ENCODE measurements around the gene SEC23A.
"Not testable (repeated sequence)": the region's sequence is repeated elsewhere in the genome, so short reads cannot be mapped to it uniquely, and the experiment has no call there.

SEC23A gene

GRCh38 chr14:39102969-39103957 is at the start of gene SEC23A:
TSS of gene SEC23A (minus strand) at chr14:39103235. CDS start at chr14:39096118, 7,117 bp downstream.
- peak; percentile 26 for DNase-seq

DNA sequence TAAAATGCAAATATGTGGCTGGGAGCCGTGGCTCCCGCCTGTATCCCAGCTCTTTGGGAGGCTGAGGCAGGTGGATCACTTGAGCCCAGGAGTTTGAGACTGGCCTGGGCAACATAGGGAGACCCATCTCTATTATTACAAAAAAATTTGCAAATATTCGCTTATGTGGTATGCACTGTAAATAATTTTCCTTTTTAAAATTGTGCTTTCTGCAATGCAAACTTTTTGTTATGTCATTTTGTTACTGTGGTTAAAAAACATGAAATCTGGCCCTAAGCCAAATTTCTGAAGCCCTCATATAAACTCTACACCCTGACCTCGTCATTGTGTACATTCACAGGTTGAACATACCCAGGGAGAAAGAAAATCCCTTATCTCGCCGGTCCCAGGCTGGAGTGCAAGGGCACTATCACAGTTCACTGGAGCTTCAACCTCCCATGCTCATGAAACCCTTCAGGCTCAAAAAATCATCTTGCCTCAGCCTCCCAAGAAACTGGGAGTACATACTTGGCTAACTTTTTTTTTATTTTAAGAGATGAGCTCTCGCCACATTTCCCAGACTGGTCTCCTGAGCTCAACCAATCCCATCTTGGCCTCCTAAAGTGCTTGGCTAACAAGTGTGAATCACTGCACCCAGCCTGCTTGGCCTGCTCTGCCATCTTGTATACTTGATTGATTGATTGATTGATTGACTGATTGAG is 42.4 kb upstream of the SEC23A start:
- no peak for DNase-seq

DNA sequence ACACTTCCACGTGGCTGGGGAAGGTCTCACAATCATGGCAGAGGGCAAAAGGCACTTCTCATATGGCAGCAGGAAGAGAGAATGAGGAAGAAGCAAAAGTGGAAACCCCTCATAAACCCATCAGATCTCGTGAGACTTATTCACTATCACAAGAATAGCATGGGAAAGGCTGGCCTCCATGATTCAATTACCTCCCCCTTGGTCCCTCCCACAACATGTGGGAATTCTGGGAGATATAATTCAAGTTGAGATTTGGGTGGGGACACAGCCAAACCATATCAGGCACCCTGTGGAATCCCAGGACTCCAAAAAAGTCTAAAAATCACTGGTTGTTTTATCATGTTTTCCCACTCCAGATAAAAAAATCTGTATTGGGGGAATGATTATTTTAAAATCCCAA is 40.2 kb upstream of the SEC23A start:
- not testable (repeated sequence) for DNase-seq

GRCh38 chr14:39141623-39142022 is 38.6 kb upstream of the SEC23A start:
- DNase-seq: not testable (repeated sequence)

DNA sequence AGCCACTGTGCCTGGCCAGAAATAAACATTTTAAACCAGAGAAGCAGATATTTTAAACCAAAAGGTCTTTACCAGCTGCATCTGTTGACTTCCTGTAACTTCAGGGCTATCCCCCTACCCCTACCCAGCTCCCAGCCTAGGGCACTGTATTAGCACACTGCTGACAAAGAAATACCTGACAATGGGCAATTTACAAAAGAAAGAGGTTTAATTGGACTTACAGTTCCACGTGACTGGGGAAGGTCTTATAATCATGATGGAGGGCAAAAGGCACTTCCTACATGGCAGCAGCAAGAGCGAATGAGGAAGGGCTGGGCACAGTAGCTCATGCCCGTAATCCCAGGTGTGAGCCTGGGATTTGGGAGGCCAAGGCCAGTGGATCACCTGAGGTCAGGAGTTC is 37.1 kb upstream of the SEC23A start:
- no peak for DNase-seq

GRCh38 chr14:39138440-39138839 is 35.4 kb upstream of the SEC23A start:
- no peak for DNase-seq

- not testable (repeated sequence) for DNase-seq
Observed at GRCh38 chr14:39137835-39138234, 34.8 kb upstream of the SEC23A start.

DNA sequence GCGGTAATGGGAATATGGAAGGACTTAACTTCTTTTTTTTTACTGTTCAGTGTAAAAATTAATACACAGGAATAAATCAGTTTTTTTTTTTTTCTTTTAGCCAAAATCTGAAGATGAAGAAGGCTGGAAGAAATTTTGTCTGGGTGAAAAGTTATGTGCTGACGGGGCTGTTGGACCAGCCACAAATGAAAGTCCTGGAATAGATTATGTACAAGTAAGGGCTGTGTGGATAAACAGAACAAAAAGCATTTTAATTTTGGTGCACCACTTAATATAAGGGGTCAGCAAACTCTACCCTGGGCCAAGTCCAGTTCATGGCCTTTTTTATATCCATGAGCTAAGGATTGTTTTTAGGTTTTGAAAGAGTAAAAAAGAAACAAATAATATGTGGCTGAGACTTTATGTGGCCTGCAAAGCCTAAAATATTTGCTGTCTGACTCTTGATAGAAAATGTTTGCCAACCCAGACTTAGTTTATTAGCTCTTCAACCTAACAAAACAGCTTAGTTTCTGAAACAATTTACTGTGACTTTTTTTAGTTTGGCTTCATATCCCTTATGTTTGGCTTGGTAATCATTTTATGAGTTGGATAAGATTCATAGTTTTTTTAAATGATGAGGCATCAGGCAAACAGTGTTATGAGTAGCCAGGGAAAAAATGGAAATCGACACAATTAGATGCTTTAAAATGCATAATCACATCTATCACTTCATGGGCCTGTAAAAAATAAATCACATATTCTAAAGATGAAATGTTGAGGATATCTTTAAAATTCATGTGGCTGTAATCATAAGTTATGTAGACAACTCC is 19.5 kb upstream of the SEC23A start:
- no peak for DNase-seq

DNA sequence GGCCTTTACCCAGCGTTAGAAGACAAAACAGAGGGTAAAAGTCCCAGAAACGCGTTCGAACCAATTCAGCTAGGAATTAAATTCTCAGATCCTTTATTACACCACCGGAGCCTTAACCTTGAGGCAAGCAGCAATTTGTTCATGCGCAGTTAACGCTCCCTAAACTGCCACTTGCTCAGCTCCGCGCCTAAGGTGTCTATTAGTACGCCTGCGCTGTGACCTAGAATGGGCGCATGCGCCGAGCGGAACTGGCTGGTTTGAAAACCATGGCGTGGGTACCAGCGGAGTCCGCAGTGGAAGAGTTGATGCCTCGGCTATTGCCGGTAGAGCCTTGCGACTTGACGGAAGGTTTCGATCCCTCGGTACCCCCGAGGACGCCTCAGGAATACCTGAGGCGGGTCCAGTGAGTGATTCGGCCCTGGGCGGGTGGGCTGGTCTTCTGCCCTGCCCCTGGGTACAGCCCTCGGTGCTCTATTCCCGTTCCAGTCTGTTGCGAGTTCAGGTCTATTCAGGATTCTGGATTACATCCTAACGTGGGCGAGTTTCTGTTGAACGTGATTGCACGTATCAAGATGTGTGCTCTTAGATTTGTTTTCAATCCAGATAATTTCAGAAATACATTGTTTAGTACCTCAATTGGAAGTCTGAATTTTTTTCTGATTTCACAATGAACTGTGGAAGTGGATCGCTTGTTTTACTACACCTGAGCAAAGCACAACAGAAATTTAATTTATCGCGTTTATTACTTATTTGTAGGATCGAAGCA is 11.2 kb upstream of the SEC23A start, which contains the start of gene GEMIN2:
GEMIN2 (plus strand) TSS at position 251 of the 766 bp plus-strand sequence; CDS start at position 267, 16 bp downstream.
- DNase-seq: peak; percentile 69

GRCh38 chr14:39113685-39114072 is 10.6 kb upstream of the SEC23A start:
- DNase-seq: no peak

- no peak for DNase-seq
Observed at GRCh38 chr14:39109893-39110715, 7.1 kb upstream of the SEC23A start.

GRCh38 chr14:39108791-39109190 is 5.8 kb upstream of the SEC23A start:
- DNase-seq: no peak

DNA sequence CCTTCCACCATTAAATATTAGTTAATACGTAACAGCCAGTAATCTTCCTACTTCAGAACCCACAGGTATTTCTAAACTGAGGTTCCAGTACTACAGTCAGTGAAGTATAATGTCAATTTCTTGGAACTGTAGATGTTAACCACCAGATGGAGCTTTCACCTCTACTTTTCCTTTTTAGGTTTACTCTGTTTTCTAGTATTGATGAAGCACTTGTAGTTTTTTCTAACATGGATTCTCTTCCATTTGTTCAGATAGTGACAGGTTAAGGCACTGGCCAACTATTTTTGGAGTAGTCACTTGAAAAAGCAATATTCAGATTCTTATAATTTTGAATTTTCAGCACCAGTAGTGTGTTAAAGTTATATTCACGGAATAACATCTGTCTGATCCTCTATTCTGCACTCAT is 4.6 kb upstream of the SEC23A start:
- DNase-seq: no peak

DNA sequence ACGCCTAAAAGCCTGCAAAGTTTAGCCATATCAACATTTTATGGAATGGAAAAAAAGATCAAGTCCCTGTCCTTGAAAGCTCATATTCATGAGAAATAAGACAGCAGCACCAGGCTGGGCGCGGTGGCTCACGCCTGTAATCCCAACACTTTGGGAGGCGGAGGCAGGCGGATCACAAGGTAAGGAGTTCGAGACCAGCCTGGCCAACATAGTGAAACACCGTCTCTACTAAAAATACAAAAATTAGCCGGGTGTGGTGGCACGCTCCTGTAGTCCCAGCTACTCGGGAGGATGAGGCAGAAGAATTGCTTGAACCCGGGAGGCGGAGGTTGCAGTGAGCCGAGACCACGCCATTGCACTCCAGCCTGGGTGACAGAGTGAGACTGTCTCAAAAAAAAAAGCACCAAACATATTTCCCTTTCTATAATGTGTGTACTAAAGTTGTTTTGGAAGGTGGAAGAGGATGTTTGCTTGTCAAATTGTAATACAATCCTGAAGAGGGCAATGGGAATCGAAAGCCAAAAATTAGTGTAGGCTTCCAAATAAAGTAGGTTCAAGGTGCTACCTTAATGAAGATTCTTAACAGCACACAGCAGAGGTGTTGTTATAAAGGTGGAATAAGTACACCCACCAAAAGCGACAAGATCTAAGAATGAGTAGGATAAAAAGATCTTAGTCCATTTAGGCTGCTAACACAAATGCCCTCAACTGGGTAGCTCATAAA is 1.2 kb upstream of the SEC23A start:
- not testable (repeated sequence) for DNase-seq

DNA sequence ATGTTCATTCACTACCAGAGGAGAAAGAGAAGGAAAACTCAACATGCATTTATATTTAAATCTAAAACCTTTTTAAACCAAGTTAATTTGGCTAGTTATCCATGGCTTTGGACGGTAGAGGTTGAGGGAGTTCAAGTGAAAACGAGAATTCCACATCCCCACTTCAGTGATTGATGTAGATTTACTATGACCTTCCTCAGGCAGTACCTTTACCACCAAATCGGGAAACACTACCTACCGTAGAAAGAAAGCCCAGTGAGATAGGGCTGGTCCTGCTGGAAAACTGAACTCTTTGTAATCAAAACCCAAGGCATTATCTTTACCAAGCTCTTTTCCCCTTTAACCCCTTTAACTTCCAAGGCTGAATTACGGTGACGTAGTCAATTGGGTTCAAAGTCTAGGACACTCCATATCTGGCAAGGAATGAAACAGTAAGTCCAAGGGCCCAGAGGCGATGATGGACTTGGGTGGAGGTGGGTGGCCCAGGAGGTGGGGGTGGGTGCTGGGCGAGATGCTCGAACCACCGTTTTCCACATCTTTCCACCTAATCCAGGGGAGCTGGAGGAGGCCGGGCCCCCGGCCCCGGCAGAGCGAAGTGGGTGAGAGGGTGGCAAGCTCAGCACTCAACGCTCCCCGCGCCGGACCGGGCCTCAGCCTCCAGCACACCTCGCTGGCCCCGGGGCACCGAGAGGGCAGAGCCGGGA is 618 bp downstream of the SEC23A start:
- DNase-seq: no peak

DNA sequence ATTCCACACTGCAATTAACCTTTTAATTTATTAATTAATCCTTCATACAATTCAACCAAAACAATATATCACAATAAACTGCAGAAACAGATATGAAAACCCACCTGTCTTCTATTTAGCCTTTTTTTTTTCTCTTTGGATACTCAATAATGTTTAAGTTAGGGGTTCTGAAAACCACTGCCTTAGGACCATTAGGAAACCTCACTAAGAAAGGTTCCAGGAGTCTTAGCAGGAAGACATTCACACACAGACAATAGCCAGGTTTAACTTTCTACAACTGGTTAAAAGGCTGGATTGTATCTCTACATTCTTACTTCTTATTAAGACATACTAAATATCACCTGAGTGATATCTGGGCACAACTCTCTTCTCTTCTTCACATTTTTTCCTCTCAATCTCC is 3.3 kb downstream of the SEC23A start:
- no peak for DNase-seq

- not testable (repeated sequence) for DNase-seq
Observed at GRCh38 chr14:39099215-39099614, 3.8 kb downstream of the SEC23A start.

DNA sequence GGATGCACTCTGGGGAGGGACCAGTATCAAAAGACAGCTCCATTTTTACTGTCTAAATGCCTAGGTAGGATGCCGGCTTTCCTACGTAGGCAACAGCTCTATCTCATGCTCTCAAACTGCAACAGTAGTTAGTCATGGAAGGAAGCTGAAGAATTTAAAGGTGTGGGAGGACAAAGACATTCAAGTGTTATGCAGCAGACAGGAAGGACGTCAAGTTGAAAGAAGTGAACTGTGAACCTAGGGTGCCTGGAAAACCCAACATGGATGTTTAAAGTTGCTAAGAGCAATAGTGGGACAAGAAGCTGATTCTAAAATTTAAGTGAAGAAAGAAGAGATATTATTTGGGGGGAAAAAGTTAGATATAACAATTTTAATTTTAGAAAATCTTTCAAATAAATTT is 5.9 kb downstream of the SEC23A start:
- no peak for DNase-seq

DNA sequence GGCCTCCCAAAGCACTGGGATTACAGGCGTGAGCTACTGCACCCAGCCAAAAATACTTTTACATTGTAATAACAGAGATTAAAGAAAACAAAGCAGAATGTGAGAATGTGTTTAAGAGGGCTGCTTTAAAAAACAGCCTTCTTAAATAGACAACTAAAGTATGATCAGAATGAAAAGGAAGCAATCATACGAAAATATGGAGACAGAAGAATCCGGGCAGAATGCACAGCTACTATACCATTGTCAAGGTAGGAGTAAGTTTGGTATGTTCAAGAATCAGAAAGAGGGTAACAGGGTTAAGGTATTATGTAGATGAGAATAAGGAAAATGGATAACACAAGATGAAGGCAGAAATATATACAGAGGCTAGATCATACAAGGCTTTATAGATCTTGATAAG is 8.5 kb downstream of the SEC23A start:
- DNase-seq: no peak

DNA sequence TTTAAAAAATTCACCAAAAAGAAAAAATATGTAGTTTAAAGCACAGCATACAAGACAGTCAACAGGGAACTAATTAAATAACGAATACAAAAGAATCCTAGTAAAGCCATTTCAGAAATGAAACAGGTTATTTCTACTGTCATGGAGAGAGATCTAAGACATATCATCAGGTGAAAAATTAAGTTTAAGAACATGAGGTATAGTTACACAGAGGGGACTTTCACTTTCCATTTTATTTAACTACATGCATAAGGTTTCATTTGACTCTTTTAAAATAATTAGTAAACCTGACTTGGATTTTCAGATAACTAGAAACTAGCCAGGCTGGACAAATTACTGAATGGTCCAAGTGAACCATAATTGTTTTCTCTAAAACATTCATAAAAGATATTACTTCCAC is 11.3 kb downstream of the SEC23A start:
- DNase-seq: no peak
